SK-N-SH (cell line): ENCODE measurements around the gene NCAM1. TPM values are rescaled to one million over a fixed set of nuclear protein-coding genes. Genes with fewer than 3 reads are reported as not detected.

ENCODE experiments used
- CTCF ChIA-PET: fragments of 300-600, 350-600 bp; formaldehyde crosslinking; extraction: SDS; loops from one replicate; lab custom pipeline; 2021; lab: Yijun Ruan, JAX
- POLR2A ChIA-PET: fragments of 350-600 bp; sonication (Branson Sonifier 250); formaldehyde crosslinking; extraction: SDS; loops from one replicate; lab custom pipeline; 2020; ENCODE audit warnings: antibody characterized with exemption, inconsistent platforms; lab: Yijun Ruan, JAX
- DNase-seq: peaks from one replicate; pipeline ENCODE4 v3.0.0; 2012
- H2AFZ ChIP-seq: fragments of 200-600 bp; sonication (generic); 2 replicates; pipeline ENCODE4 v1.8.1; 2016; ENCODE audit warnings: antibody characterized with exemption, mild to moderate bottlenecking, low read depth
- H3F3A ChIP-seq: fragments of 200-600 bp; sonication (generic); replicated peaks from 2 replicates; pipeline ENCODE3; 2016; ENCODE audit warnings: antibody characterized with exemption, mild to moderate bottlenecking; ENCODE audit not compliant: insufficient read depth
- H3K27ac ChIP-seq, 2 experiments: fragments of 200-500 bp in 1 of 2; fragments of 200-600 bp in 1 of 2; sonication (Bioruptor generic) in 1 of 2; sonication (generic), shearing (Covaris generic) in 1 of 2; 2 replicates each; pipeline versions ENCODE4 v1.5.1 to v1.6.1; 2014 to 2016; ENCODE audit warnings: low read depth in 2 of 2, inconsistent platforms in 1 of 2, low read length in 1 of 2, mild to moderate bottlenecking in 1 of 2, mixed read lengths in 1 of 2
- H3K27me3 ChIP-seq: fragments of 200-600 bp; sonication (generic), shearing (Covaris generic); 2 replicates; pipeline ENCODE4 v1.6.1; 2016; ENCODE audit warnings: mixed run types; ENCODE audit not compliant: insufficient read depth
- H3K36me3 ChIP-seq, 2 experiments: fragments of 200-500 bp in 1 of 2; fragments of 200-600 bp in 1 of 2; sonication (Bioruptor generic) in 1 of 2; sonication (generic) in 1 of 2; replicated peaks in 1 of 2; 2 replicates each; pipeline versions ENCODE3 to v1.5.1; 2014 to 2016; ENCODE audit warnings: low read length in 1 of 2, mild to moderate bottlenecking in 1 of 2; ENCODE audit not compliant: insufficient read depth in 2 of 2, control insufficient read depth in 1 of 2
- H3K4me1 ChIP-seq, 2 experiments: fragments of 200-500 bp in 1 of 2; fragments of 200-600 bp in 1 of 2; sonication (Bioruptor generic) in 1 of 2; sonication (generic), shearing (Covaris generic) in 1 of 2; 2 replicates each; pipeline versions ENCODE4 v1.5.1 to v1.6.1; 2014 to 2016; ENCODE audit warnings: low read depth in 1 of 2, low read length in 1 of 2, mixed run types in 1 of 2; ENCODE audit not compliant: insufficient read depth in 2 of 2, control insufficient read depth in 1 of 2
- H3K4me2 ChIP-seq: fragments of 200-600 bp; sonication (generic), shearing (Covaris generic); 2 replicates; pipeline ENCODE4 v1.6.1; 2017; ENCODE audit warnings: mixed run types
- H3K4me3 ChIP-seq, 2 experiments: fragments of 200-500 bp in 1 of 2; fragments of 200-600 bp in 1 of 2; sonication (Bioruptor generic) in 1 of 2; sonication (generic), shearing (Covaris generic) in 1 of 2; 2 replicates each; pipeline versions ENCODE4 v1.5.1 to v1.8.1; 2014 to 2016; ENCODE audit warnings: low read depth in 2 of 2, inconsistent platforms in 1 of 2, low read length in 1 of 2, mild to moderate bottlenecking in 1 of 2, mixed read lengths in 1 of 2, moderate library complexity in 1 of 2
- H3K79me2 ChIP-seq: fragments of 200-600 bp; sonication (generic); 2 replicates; pipeline ENCODE4 v1.8.1; 2017; ENCODE audit warnings: mild to moderate bottlenecking; ENCODE audit not compliant: insufficient read depth
- H3K9ac ChIP-seq: fragments of 200-600 bp; sonication (generic); 2 replicates; pipeline ENCODE4 v1.6.1; 2017; ENCODE audit warnings: mixed run types
- H3K9me2 ChIP-seq: fragments of 200-600 bp; sonication (generic); 2 replicates; pipeline ENCODE4 v1.6.1; 2017; ENCODE audit warnings: mixed run types
- H3K9me3 ChIP-seq: fragments of 200-600 bp; sonication (generic); 2 replicates; pipeline ENCODE4 v1.6.1; 2017; ENCODE audit warnings: mixed run types, mild to moderate bottlenecking, moderate library complexity
- H4K20me1 ChIP-seq: fragments of 200-600 bp; sonication (generic); 2 replicates; pipeline ENCODE4 v1.6.1; 2017; ENCODE audit warnings: mild to moderate bottlenecking, mixed run types; ENCODE audit not compliant: insufficient read depth
- CHD2 ChIP-seq: fragments of 150-350 bp; IDR thresholded peaks from 2 replicates; pipeline ENCODE4 v1.6.1; 2018; ENCODE audit warnings: low read length; ENCODE audit not compliant: partially characterized antibody
- CTCF ChIP-seq: fragments of 200-600 bp; sonication (generic); IDR thresholded peaks from 2 replicates; pipeline ENCODE4 v1.6.1; 2017; ENCODE audit warnings: antibody characterized with exemption, mild to moderate bottlenecking, moderate library complexity
- EP300 ChIP-seq, 2 experiments: IDR thresholded peaks; 2 replicates each; pipeline versions ENCODE4 v1.4.0 to v1.6.1; 2012; ENCODE audit warnings: borderline replicate concordance in 1 of 2, low read depth in 1 of 2, low read length in 1 of 2
- EZH2phosphoT487 ChIP-seq: fragments of 200-600 bp; sonication (generic); IDR thresholded peaks from 2 replicates; pipeline ENCODE4 v1.6.1; 2017; ENCODE audit warnings: low read depth, mixed run types, mild to moderate bottlenecking, antibody characterized with exemption, moderate library complexity, borderline replicate concordance
- FOSL2 ChIP-seq: IDR thresholded peaks from 2 replicates; pipeline ENCODE4 v1.4.0; 2012; ENCODE audit warnings: low read depth, mild to moderate bottlenecking, moderate library complexity, borderline replicate concordance
- FOXM1 ChIP-seq: IDR thresholded peaks from 2 replicates; pipeline ENCODE4 v1.4.0; 2012; ENCODE audit warnings: low read depth, mild to moderate bottlenecking
- IRF3 ChIP-seq: fragments of 150-350 bp; IDR thresholded peaks from 2 replicates; pipeline ENCODE4 v1.6.1; 2016; ENCODE audit warnings: mild to moderate bottlenecking, low read depth, low read length
- MEF2A ChIP-seq: IDR thresholded peaks from 2 replicates; pipeline ENCODE4 v1.4.0; 2012; ENCODE audit warnings: low read depth, borderline replicate concordance
- MXI1 ChIP-seq: IDR thresholded peaks from 2 replicates; pipeline ENCODE4 v1.6.1; 2012; ENCODE audit warnings: mild to moderate bottlenecking, low read depth, low read length, improper control_type of control experiment
- NRF1 ChIP-seq: IDR thresholded peaks from 2 replicates; pipeline ENCODE4 v1.6.1; 2012; ENCODE audit warnings: low read depth, mild to moderate bottlenecking, low read length
- PBX3 ChIP-seq: IDR thresholded peaks from 2 replicates; pipeline ENCODE4; 2012
- POLR2AphosphoS5 ChIP-seq: IDR thresholded peaks from 2 replicates; pipeline ENCODE4 v1.6.1; 2012; ENCODE audit warnings: low read depth, low read length
- RCOR1 ChIP-seq: fragments of 150-350 bp; IDR thresholded peaks from 2 replicates; pipeline ENCODE4 v1.6.1; 2017; ENCODE audit warnings: antibody characterized with exemption, low read length
- REST ChIP-seq: IDR thresholded peaks from 2 replicates; pipeline ENCODE4 v1.6.1; 2012; ENCODE audit warnings: mild to moderate bottlenecking, low read depth, low read length, moderate library complexity
- RFX5 ChIP-seq: IDR thresholded peaks from 2 replicates; pipeline ENCODE4 v1.6.1; 2012; ENCODE audit warnings: mild to moderate bottlenecking, improper control_type of control experiment, low read length
- SMC3 ChIP-seq: IDR thresholded peaks from 2 replicates; pipeline ENCODE4 v1.6.1; 2012; ENCODE audit warnings: low read depth, low read length, improper control_type of control experiment
- TAF1 ChIP-seq: IDR thresholded peaks from 2 replicates; pipeline ENCODE4 v1.6.1; 2012; ENCODE audit warnings: low read depth, mild to moderate bottlenecking, low read length, moderate library complexity, borderline replicate concordance
- TEAD4 ChIP-seq: IDR thresholded peaks from 2 replicates; pipeline ENCODE4 v1.4.0; 2012; ENCODE audit warnings: mild to moderate bottlenecking, borderline replicate concordance; ENCODE audit not compliant: insufficient read depth
- ZBTB33 ChIP-seq: IDR thresholded peaks from 2 replicates; pipeline ENCODE4 v1.4.0; 2012; ENCODE audit warnings: low read depth, borderline replicate concordance
- WGBS: methylation state at CpG from one replicate; pipeline ENCODE4 v1.1.6; 2017; ENCODE audit warnings: low lambda C conversion rate; 5-methylcytosine and 5-hydroxymethylcytosine counted together
- polyA plus RNA-seq, 3 experiments: library from polyadenylated mRNA; depleted of rRNA; stranded (reverse); fragments of >200 nt; gene quantifications; 2 replicates each; pipeline ENCODE4 v1.2.3, GENCODE V29; 2012

NCAM1 gene
- polyA plus RNA-seq, 1 of the 3 experiments (the other 2 are of a cell fraction) = 19.4 TPM

- CTCF ChIA-PET = interaction anchor here (0.6 to 4.1 kb wide), 2 partner anchors 9 to 184 kb away, joined by 3 to 19 read pairs; no protein-coding TSS in a partner anchor
- H3K9me3 ChIP-seq = no peaks in the 10 kb centered on the region
- 75% methylated on average over 2 of the region's 2 CpGs for WGBS
- H3K9me2 ChIP-seq = no peaks in the 10 kb centered on the region
- peak overlapping the region in 1 of 2 experiments; percentile 72; a peak in 1 of 4 replicates for H3K27ac ChIP-seq
- no peaks in the 10 kb centered on the region for H3K36me3 ChIP-seq
- TF ChIP-seq NRF1 = no peak
- no peak for TF ChIP-seq TEAD4
- no peak for TF ChIP-seq POLR2AphosphoS5
- TF ChIP-seq RCOR1 = no peak
- no peak for TF ChIP-seq CHD2
- TF ChIP-seq ZBTB33 = no peak
- TF ChIP-seq PBX3 = no peak
- TF ChIP-seq FOXM1 = no peak
- no peak for TF ChIP-seq REST
- no peak for TF ChIP-seq CTCF
- TF ChIP-seq IRF3 = no peak
- no peak for TF ChIP-seq EZH2phosphoT487
- no peak for TF ChIP-seq RFX5
- TF ChIP-seq SMC3 = no peak
- no peak for TF ChIP-seq EP300 (IDR thresholded peaks at IDR 0.05; ENCODE audit: borderline replicate concordance in 1 of 2, low read depth in 1 of 2, low read length in 1 of 2)
- TF ChIP-seq MEF2A = no peak
- TF ChIP-seq TAF1 = no peak
- no peak for TF ChIP-seq MXI1
- no peak for TF ChIP-seq FOSL2
- H3K79me2 ChIP-seq = no peaks in the 10 kb centered on the region
- H3F3A ChIP-seq = peaks cover 16% of the 10 kb centered on the region
- H3K4me1 ChIP-seq = peaks cover 18 to 20% of the 10 kb centered on the region in 2 experiments; a peak in 2 of 4 replicates
- H3K4me3 ChIP-seq = no peak overlapping the region
- H2AFZ ChIP-seq = no peak overlapping the region
- no peak for DNase-seq
- POLR2A ChIA-PET = no interaction called here
- H3K27me3 ChIP-seq = no peaks in the 10 kb centered on the region
- no peak overlapping the region for H3K4me2 ChIP-seq
- H3K9ac ChIP-seq = no peak overlapping the region
- no peaks in the 10 kb centered on the region for H4K20me1 ChIP-seq
Observed at GRCh38 chr11:113105592-113105991, 144.4 kb downstream of the NCAM1 start.
